ENCODE data around the gene KIAA1549.

- TF ChIP-seq ZNF707 (tag by site-specific recombination; IDR thresholded peaks at IDR 0.05) (no peak), ZEB2 (tag by site-specific recombination; IDR thresholded peaks at IDR 0.05) (no peak), CTCF (tag by site-specific recombination; IDR thresholded peaks at IDR 0.05) (no peak), ZBTB26 (tag by site-specific recombination; optimal IDR thresholded peaks at IDR 0.05) (no peak), ZNF518A (tag by site-specific recombination; conservative IDR thresholded peaks at IDR 0.05; ENCODE audit: low read depth) (no peak), YY1 (tag by site-specific recombination; IDR thresholded peaks at IDR 0.05) (no peak), SETDB1 (IDR thresholded peaks at IDR 0.05; ENCODE audit: insufficient read length, low read length) (no peak), AEBP2 (tag by site-specific recombination; IDR thresholded peaks at IDR 0.05; ENCODE audit: borderline replicate concordance) (no peak), ZNF248 (tag by site-specific recombination; IDR thresholded peaks at IDR 0.05) (no peak), ZNF121 (tag by site-specific recombination; IDR thresholded peaks at IDR 0.05) (no peak), ZSCAN5A (tag by site-specific recombination; IDR thresholded peaks at IDR 0.05) (no peak)
Observed at GRCh38 chr7:138882249-138882648, 98.9 kb downstream of the KIAA1549 start.
